Measurements from ENCODE around the gene SUB1.

DNA sequence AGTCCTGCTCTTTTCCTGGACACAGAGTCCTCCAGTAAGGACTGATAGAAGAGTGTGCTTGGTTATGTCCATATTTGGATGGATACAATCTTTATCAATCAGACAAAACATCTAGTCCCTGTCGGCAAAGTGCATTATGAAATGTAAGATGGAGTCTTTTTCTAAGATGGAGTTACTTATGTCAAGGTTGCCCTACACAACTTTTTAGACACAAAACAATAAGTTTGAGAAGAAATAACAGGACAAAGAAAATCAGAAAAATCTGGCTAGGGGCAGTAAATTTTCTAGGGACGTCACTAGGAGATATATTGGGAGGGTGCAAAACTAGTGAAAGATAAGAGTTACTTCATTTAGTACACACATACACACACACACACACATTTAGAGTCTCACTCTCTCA, 23.3 kb upstream of the SUB1 start:
- TF ChIP-seq, protein P1, sequence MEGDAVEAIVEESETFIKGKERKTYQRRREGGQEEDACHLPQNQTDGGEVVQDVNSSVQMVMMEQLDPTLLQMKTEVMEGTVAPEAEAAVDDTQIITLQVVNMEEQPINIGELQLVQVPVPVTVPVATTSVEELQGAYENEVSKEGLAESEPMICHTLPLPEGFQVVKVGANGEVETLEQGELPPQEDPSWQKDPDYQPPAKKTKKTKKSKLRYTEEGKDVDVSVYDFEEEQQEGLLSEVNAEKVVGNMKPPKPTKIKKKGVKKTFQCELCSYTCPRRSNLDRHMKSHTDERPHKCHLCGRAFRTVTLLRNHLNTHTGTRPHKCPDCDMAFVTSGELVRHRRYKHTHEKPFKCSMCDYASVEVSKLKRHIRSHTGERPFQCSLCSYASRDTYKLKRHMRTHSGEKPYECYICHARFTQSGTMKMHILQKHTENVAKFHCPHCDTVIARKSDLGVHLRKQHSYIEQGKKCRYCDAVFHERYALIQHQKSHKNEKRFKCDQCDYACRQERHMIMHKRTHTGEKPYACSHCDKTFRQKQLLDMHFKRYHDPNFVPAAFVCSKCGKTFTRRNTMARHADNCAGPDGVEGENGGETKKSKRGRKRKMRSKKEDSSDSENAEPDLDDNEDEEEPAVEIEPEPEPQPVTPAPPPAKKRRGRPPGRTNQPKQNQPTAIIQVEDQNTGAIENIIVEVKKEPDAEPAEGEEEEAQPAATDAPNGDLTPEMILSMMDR (IDR thresholded peaks at IDR 0.05): no peak
- TF ChIP-seq POLR2A (IDR thresholded peaks at IDR 0.05): no peak
